Activated gamma-delta T cell (primary cell): ENCODE measurements around the gene TK1.
A peak's percentile ranks its signal among the peaks of the same experiment; 100 is the strongest.

Experiments used
- DNase-seq: peaks from one replicate; lab custom pipeline; 2025; lab: John Stamatoyannopoulos, UW

The TK1 gene

GRCh38 chr17:78219396-78220150, 32.7 kb upstream of the TK1 start:
- no peak for DNase-seq

- no peak for DNase-seq
These were observed 27.8 kb upstream of the TK1 start for GRCh38 chr17:78214706-78215061.

GRCh38 chr17:78214016-78214705, 27.3 kb upstream of the TK1 start, which contains the start of gene BIRC5:
BIRC5 (plus strand) TSS chr17:78214253; CDS start chr17:78214317, 64 bp downstream.
- peak; percentile 81 for DNase-seq

DNA sequence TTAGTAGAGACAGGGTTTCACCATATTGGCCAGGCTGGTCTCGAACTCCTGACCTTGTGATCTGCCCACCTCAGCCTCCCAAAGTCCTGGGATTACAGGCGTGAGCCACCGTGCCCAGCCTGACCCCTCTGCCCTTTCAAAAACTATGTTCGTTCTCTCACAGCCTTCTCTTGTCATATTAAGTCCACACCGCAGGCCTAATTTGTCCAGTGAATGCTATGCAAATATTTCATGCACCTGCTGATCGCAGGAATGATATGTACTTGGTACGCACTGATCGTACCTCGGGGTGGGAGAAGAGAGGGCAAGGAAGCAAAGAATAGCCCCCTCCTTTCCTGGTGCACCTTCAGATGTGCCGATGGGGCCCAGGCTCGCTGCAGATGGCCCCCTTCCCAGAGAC, 24.2 kb upstream of the TK1 start:
- DNase-seq: no peak

GRCh38 chr17:78210111-78210510, 23.3 kb upstream of the TK1 start:
- no peak for DNase-seq

- no peak for DNase-seq
These were observed 21.6 kb upstream of the TK1 start for GRCh38 chr17:78208486-78208885.

GRCh38 chr17:78206298-78206697, 19.4 kb upstream of the TK1 start:
- no peak for DNase-seq

GRCh38 chr17:78205124-78205775, 18.4 kb upstream of the TK1 start:
- no peak for DNase-seq

DNA sequence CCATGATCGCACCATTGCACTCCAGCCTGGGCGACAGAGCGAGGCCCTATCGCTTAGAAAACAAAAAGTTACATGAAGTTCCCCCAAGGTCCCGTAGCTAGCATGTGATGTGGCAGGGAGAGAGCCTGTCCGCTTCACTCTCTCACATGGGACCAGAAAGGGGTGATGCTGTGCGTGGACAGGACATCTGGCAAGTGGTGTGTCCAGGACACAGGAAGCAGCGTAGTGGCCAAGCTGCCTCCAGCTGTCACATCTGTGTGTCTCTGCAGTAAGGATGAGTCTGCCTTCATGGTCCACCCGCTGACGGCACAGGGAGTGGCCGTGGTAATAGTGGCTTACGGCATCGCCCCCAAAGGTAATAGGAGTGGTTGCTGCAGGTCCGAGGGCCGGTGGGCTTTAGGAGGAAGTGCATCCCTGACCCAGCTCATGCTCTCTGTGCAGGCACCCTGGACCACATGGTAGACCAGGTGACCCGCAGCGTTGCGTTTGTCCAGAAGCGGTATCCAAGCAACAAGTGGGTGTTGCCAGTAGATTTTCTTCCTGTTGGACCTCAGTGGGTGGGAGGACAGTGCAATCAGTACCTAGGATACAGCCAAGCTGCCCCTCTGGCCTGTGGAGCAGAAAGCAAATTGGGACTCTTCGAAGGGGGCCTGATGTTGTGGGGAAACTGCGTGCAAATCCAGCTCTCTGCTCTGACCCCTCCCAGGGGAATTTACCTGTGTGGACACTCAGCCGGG, 17.7 kb upstream of the TK1 start:
- DNase-seq: no peak

DNA sequence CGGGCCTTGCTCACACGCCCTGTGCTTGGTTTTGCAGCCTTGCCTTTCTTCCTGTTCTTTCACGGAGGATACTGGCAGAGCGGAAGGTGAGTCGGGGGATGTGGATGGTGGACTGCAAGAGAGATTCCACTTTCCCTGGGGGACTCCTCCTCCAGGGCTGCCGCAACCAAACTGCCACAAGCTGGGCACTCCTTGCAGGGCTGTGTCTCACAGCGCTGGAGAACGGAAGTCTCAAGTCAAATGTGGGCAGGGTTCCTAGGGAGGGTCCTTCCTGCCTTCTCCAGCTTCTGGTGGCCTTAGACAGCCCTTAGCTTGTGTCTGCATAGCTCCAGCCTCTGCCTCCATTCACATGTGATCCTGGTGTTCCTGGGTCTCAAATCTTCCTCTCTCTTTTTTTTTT, 15.8 kb upstream of the TK1 start:
- no peak for DNase-seq

- no peak for DNase-seq
These were observed 13.6 kb upstream of the TK1 start for GRCh38 chr17:78200451-78200850.

DNA sequence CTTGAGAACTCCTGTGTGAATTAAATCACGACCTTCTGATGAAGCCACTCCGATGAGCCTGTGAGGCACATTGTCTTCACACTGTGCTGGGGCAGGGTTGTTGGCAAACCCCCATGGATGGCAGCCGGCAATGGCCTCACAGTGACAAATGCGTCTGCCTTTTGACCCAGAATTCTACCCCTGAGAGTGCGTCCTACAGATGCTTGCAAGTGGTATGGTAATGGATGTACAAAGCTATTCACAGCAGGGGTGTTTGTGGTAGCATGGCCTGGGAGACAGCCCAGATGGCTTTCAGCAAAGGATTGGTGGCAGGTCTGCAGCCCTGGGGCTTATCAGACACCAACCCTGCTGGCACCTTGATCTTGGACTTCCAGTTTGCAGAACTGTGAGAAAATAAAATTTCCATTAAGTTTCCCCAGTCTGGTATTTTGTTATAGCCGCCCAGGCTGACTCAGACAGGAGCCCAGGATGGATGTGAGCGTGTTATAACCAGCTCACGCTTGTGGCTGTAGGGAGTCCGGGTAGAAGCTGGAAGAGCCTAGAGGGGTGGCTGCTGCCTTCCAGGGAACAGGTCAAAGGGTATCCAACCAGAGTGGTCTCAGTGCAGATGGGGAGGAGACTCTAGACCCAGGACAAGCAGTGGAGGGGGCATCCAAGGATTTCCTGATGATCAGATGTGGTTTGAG, 10.4 kb upstream of the TK1 start:
- DNase-seq: no peak

DNA sequence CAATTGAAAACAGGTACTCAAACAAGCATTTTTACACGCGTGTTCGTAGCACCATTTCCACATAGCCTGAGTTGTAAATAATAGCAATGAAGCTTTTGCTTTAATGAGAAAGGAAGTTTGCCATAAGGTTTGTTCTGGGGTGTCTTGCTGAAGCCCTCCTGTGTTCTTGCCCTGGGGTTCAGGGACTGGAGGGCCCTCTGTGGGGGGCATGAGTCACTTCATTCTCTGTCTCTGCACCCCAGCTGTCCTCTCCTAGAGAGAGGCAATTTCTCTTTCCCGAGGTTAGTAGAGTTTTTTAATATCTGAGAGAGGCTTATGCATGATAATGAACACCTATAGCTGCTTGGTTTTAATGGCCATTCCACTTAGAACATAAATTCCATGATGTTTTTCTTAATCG, 9.9 kb upstream of the TK1 start:
- no peak for DNase-seq

DNA sequence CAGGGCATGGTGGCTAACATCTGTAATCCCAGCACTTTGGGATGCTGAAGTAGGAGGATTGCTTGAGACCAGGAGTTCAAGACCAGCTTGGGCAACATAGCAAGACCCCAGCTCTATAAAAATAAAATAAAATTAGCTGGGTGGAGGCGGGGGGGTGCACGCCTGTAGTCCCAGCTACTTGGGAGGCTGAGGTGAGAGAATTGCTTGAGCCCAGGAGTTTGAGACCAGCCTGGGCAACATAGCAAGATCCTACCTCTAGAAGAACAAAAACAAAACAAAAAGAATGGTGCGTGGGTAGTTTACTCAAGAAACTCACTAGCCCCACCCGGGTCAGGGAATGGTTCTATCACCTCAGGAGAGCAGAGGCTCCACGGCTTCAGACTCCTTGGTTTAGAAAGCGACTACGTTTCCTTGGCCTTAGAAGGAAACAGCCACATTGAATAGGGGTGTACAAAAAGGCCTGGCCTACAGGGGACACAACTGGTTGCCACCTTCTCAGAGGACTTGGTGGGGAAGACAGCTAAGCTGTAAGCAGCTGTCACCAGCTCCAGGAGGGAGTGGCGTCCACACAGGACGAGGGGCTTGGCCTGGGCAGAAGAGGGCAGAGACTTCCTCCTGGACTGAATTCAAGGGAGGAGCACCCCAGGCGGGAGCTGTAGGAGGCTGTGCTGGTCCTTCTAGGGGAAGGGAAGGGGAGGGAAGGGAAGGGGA, 716 bp downstream of the TK1 start:
- DNase-seq: no peak

- DNase-seq: no peak
These were observed 2.0 kb downstream of the TK1 start for GRCh38 chr17:78184868-78185267.

GRCh38 chr17:78184351-78184750, 2.5 kb downstream of the TK1 start:
- no peak for DNase-seq

DNA sequence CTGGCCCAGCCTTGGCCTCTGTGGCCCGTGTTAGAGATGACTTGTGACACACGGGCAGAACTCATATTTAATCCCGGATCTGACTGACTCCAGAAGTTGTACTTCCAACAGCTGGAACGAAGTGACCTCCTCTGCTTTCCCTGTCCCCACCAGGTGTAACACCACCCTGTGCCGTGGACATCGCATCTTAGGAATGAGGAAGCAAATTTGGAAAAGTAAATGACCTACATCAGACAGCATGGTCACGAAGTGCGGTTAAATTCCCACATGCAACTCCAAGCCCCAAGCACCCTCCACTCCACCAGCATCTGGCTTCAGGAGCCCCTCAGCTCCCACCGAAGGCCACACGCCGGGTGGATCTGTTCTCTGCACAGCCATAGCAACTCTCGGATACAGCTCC, 2.9 kb downstream of the TK1 start:
- DNase-seq: no peak

GRCh38 chr17:78182504-78182903, 4.3 kb downstream of the TK1 start:
- DNase-seq: no peak

DNA sequence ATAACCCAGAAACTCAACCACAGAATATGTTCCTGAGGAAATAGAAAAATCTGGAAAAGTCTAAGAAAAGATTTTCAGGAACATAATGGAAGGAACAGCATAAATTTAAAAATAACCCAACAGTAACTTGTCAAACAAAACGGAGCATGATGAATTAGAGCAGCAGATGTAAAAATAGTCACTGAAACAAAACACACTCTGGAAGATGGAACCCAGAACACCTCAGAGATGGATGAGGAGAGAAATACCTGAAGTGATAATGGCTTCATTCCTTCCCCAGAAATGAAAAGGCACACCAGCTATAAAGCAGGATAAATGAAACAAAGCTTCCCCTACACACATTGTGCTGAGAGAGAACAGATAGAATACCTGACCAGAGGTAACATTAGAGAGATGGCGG, 6.3 kb downstream of the TK1 start:
- DNase-seq: no peak

GRCh38 chr17:78180083-78180482, 6.8 kb downstream of the TK1 start:
- no peak for DNase-seq

DNA sequence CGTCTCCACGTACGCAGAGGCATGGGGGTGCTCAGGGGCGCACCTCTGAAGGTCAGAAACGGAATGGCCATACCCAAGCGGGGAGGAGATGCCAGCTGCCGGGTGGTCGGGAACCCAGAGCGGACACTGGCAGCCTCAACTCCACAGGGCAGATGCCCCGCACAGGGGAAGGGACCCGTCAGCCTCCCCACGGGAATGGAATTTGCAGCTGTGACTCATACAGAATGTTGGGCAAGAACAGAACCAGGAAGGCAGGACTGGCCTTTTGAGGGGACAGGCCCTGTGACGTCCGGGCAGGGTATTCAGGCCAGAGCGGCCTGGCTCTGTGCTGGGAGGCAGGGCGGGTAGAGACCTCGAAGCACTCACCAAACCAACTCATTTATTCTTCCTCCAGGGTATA, 7.5 kb downstream of the TK1 start:
- DNase-seq: no peak
